NCI-H128 (cell line): Measurements from ENCODE around the gene VPS33A.
A peak's percentile ranks its signal among the peaks of the same experiment; 100 is the strongest.
"Not testable (repeated sequence)": the region's sequence is repeated elsewhere in the genome, so short reads cannot be mapped to it uniquely, and the experiment has no call there.

Source experiments
- DNase-seq: peaks from one replicate; lab custom pipeline; 2025; ENCODE audit not compliant: unreplicated experiment; lab: John Stamatoyannopoulos, UW

Gene VPS33A

GRCh38 chr12:122266230-122266901 is at the start of gene VPS33A:
Gene VPS33A, minus strand, starts transcription at chr12:122266494. Its CDS starts 86 bp downstream, at chr12:122266408.
- DNase-seq: peak; percentile 92

- no peak for DNase-seq
Observed at GRCh38 chr12:122312926-122313325, 46.6 kb upstream of the VPS33A start.

GRCh38 chr12:122311696-122312095 is 45.4 kb upstream of the VPS33A start:
- DNase-seq: no peak

GRCh38 chr12:122310626-122311333 is 44.5 kb upstream of the VPS33A start:
- DNase-seq: no peak

GRCh38 chr12:122309564-122310121 is 43.3 kb upstream of the VPS33A start:
- DNase-seq: no peak

GRCh38 chr12:122308811-122309210 is 42.5 kb upstream of the VPS33A start:
- no peak for DNase-seq

- DNase-seq: no peak
Observed at GRCh38 chr12:122306407-122306806, 40.1 kb upstream of the VPS33A start.

GRCh38 chr12:122304924-122305323 is 38.6 kb upstream of the VPS33A start:
- DNase-seq: no peak

GRCh38 chr12:122303068-122303467 is 36.8 kb upstream of the VPS33A start:
- no peak for DNase-seq

GRCh38 chr12:122298071-122298748 is 31.9 kb upstream of the VPS33A start:
- DNase-seq: no peak

GRCh38 chr12:122297494-122297893 is 31.2 kb upstream of the VPS33A start:
- DNase-seq: no peak

- no peak for DNase-seq
Observed at GRCh38 chr12:122295877-122296276, 29.6 kb upstream of the VPS33A start.

- DNase-seq: no peak
Observed at GRCh38 chr12:122293081-122293480, 26.8 kb upstream of the VPS33A start.

- no peak for DNase-seq
Observed at GRCh38 chr12:122291431-122291830, 25.1 kb upstream of the VPS33A start.

GRCh38 chr12:122283680-122284079 is 17.4 kb upstream of the VPS33A start:
- no peak for DNase-seq

- DNase-seq: no peak
Observed at GRCh38 chr12:122282061-122282460, 15.8 kb upstream of the VPS33A start.

GRCh38 chr12:122276242-122276641 is 9.9 kb upstream of the VPS33A start:
- DNase-seq: no peak

- DNase-seq: no peak
Observed at GRCh38 chr12:122275459-122275858, 9.2 kb upstream of the VPS33A start.

- no peak for DNase-seq
Observed at GRCh38 chr12:122265886-122266229, 436 bp downstream of the VPS33A start.

- DNase-seq: no peak
Observed at GRCh38 chr12:122265476-122265875, 818 bp downstream of the VPS33A start.

GRCh38 chr12:122260735-122261134 is 5.6 kb downstream of the VPS33A start:
- DNase-seq: not testable (repeated sequence)

- not testable (repeated sequence) for DNase-seq
Observed at GRCh38 chr12:122258939-122259338, 7.4 kb downstream of the VPS33A start.
